Measurements from ENCODE around the gene PAX5. TPM values are rescaled to one million over a fixed set of nuclear protein-coding genes. Genes with fewer than 3 reads are reported as not detected.

The PAX5 gene
- total RNA-seq, 3 donors from 2014 or later = 1.2 to 8.6 (median 1.7) TPM

DNA sequence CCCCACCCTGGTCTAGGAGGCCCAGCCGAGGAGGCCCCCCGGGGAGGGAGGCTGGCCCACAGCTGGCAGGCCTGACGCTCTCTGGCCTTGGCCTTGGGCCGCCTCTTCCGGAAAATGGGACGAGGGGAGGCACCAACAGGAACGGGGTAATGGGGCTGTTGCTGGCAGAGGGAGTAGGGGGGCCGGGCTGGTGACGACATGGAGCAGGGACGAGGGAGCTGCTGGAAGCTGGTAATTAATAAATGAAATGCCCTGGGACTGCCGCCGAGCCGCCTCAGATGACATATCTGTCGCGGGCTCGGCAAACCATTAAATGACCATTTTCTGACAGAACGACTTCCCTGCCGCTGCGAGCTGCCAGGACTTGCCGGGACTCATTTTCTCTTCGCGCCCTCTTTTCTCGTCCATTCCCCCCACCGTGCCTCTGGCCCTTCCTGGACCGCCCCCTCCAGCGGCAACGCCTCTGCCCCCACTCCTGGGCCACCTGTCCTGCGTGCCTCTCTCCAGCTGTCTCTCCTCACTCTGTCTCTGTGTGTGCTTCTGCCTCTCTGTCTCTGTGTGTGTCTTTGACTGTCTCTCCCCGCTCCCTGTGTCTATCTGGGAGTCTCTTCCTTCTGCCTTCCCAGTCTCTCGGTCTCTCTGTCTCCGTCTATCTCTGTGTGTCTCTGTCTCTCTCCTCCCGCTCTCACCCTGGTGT is 215.7 kb downstream of the PAX5 start:
- Mint-ChIP-seq H3K4me1 (ENCODE audit: low read depth) (no peaks in the 10 kb centered on the region), H3K9me3 (no peaks in the 10 kb centered on the region), H3K27me3 (ENCODE audit: low read depth) (peaks cover 41% of the 10 kb centered on the region), H3K36me3 (ENCODE audit: insufficient read depth) (no peaks in the 10 kb centered on the region), H3K4me3 (no peak overlapping the region)
- ATAC-seq (no peak), DNase-seq (no peak)

DNA sequence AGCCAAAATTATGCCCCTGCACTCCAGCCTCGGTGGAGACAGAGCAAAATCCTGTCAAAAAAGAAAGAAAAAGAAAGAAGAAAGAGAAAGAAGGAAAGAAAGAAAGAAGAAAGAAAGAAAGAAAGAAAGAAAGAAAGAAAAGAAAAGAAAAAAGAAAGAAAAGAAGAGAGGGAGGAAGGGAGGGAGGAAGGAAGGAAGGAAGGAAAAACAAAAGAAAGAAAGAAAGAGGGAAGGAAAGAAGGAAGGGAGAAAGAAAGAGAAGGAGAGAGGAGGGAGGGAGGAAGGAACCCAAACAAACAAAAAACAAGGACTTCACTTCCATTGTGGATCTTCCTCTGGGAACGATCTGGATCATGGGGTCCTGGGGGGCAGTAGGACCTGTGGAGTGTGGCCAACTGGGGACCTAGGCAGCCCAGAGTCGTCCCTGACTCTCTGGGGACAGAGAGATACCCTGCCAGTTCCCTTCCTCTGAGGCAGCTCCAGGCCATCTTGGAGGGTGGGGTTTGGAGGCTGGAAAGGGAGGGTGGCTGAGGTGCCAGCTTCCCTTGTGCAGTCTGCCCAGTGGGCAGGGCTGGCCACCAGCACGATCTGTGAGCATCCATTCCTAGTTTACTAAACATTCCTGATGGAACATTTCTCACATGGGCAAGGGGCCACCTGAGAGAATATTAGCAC is 216.8 kb downstream of the PAX5 start:
- ATAC-seq = no peak
- H3K27me3 Mint-ChIP-seq (ENCODE audit: low read depth) = peaks cover 42% of the 10 kb centered on the region

DNA sequence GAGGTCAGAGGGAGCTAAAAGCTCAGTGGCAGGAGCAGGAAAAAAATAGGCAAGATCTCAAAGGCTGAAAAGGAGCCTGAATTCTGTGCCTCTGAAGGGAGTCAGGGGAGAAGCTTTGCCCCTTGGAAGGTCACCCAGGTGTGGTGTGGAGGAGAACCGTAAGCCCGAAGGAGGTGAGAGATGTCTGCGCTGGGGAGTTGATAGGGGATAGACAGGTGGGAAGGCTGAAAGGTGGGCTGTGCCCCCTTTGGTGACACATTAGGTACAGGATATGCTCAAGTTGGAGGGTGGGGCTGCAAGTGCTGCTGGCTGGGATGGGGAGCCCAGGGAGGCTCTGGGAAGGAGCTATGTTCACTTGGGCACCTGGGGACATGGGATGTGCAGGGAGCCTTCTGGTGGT is 217.7 kb downstream of the PAX5 start:
- Mint-ChIP-seq H3K36me3 (ENCODE audit: insufficient read depth) (no peaks in the 10 kb centered on the region), H3K27me3 (ENCODE audit: low read depth) (peaks cover 42% of the 10 kb centered on the region), H3K4me1 (ENCODE audit: low read depth) (no peaks in the 10 kb centered on the region), H3K4me3 (no peak overlapping the region), H3K9me3 (no peaks in the 10 kb centered on the region)
- DNase-seq (no peak), ATAC-seq (no peak)

More for the DNA sequence above, 216.8 kb downstream of the PAX5 start:
- Mint-ChIP-seq H3K9me3 (no peaks in the 10 kb centered on the region), H3K4me3 (no peak overlapping the region), H3K36me3 (ENCODE audit: insufficient read depth) (no peaks in the 10 kb centered on the region), H3K4me1 (ENCODE audit: low read depth) (no peaks in the 10 kb centered on the region)
- DNase-seq = no peak

DNA sequence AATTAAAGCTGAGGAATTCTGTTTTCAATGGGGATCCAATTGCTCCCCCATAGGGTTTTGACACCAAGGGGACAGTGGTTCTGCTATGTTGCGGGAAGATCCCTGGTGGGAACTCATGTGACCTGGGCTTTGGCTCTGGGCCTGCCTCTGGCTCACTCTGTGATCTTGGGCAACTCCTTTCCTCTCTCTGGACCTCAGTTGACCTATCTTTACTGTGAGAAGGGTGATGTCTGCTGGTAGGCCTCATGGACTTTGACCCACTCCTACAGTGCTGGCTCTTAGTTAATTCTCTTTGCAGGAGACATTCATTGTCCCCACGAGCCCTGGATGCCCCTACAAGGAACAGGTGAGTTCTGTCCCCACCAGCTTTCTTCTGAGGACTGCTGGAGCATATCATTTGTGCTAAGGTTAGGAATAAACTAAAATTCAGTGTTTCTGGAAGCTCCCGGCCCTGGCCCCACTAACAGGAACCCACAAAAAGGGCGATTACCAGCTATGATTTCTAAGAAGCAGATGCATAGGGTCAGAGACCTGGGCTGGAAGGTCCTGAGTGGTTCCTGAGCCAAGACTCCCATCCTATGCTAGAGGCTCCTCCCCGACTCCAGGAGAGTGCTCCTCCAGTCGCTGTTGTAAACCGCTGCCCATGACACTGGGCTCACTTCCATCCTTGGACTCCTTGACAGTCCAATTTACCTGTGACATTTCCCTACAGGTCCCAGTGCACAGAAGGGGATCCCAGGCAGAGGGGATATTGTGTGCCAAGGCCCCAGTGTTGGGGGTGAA is 218.3 kb downstream of the PAX5 start:
- Mint-ChIP-seq H3K4me3 (no peak overlapping the region), H3K27me3 (ENCODE audit: low read depth) (peaks cover 42% of the 10 kb centered on the region), H3K36me3 (ENCODE audit: insufficient read depth) (no peaks in the 10 kb centered on the region), H3K4me1 (ENCODE audit: low read depth) (no peaks in the 10 kb centered on the region), H3K9me3 (no peaks in the 10 kb centered on the region)
- DNase-seq = no peak
- ATAC-seq = no peak

- DNase-seq (no peak), ATAC-seq (no peak)
- H3K9me3 Mint-ChIP-seq = no peaks in the 10 kb centered on the region
- no peaks in the 10 kb centered on the region for H3K4me1 Mint-ChIP-seq (ENCODE audit: low read depth)
- peaks cover 36% of the 10 kb centered on the region for H3K27me3 Mint-ChIP-seq (ENCODE audit: low read depth)
- H3K4me3 Mint-ChIP-seq = no peak overlapping the region
- H3K36me3 Mint-ChIP-seq (ENCODE audit: insufficient read depth) = no peaks in the 10 kb centered on the region
Measured at GRCh38 chr9:36815023-36815422, 219.0 kb downstream of the PAX5 start.

- no peaks in the 10 kb centered on the region for H3K9me3 Mint-ChIP-seq
- H3K36me3 Mint-ChIP-seq (ENCODE audit: insufficient read depth) = no peaks in the 10 kb centered on the region
- H3K27me3 Mint-ChIP-seq (ENCODE audit: low read depth) = peaks cover 21% of the 10 kb centered on the region
- no peak for DNase-seq
- no peak overlapping the region for H3K4me3 Mint-ChIP-seq
- H3K4me1 Mint-ChIP-seq (ENCODE audit: low read depth) = no peaks in the 10 kb centered on the region
- ATAC-seq = no peak
Measured at GRCh38 chr9:36813154-36813553, 220.9 kb downstream of the PAX5 start.

DNA sequence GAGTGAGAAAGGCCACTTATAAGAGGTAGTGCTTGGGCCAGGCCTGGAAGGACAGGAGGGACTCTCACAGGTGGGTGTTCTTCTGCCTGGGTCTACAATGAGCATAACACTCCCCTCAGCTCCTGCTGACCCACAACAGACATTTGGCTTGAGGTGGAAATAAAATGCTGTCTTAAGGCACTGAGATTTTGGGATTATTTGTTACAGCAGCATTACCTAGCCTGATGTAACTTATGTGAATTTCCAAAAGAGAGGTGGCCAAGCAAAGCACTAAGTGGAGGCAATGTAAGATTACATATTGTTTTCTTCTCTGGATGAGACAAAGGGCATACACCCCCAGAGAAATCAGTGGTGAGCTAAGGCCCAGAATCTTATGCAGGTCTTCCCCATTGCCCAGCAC is 221.5 kb downstream of the PAX5 start:
- Mint-ChIP-seq H3K4me3 (no peak overlapping the region), H3K4me1 (ENCODE audit: low read depth) (no peaks in the 10 kb centered on the region), H3K36me3 (ENCODE audit: insufficient read depth) (no peaks in the 10 kb centered on the region), H3K9me3 (no peaks in the 10 kb centered on the region), H3K27me3 (ENCODE audit: low read depth) (peaks cover 19% of the 10 kb centered on the region)
- ATAC-seq = no peak
- no peak for DNase-seq

GRCh38 chr9:36808251-36808650 is 225.8 kb downstream of the PAX5 start:
- H3K4me1 Mint-ChIP-seq (ENCODE audit: low read depth) = no peaks in the 10 kb centered on the region
- no peak for ATAC-seq
- H3K27me3 Mint-ChIP-seq (ENCODE audit: low read depth) = peaks cover 2% of the 10 kb centered on the region
- no peak for DNase-seq
- no peaks in the 10 kb centered on the region for H3K9me3 Mint-ChIP-seq
- H3K4me3 Mint-ChIP-seq = no peak overlapping the region
- H3K36me3 Mint-ChIP-seq (ENCODE audit: insufficient read depth) = no peaks in the 10 kb centered on the region

DNA sequence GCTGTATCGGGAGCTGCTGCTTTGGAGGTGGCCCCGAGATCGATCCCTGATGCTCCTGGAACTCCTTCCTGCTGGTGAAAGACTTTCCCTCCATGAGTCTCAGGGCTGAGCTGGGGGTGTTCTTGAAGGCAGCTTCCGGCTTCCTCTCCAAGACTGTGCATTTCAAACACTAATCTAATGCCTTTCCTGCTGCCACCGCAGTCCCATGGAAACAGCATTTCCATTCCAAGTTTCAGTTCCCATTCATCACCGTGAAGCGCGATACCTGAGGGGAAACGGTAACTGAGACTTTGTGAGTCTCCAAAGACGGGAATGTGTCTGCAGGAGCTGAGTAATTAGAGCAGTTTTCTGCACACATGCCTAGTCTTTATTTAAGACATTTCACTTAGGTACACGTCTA is 230.1 kb downstream of the PAX5 start:
- no peak overlapping the region for H3K4me3 Mint-ChIP-seq
- H3K4me1 Mint-ChIP-seq (ENCODE audit: low read depth) = no peaks in the 10 kb centered on the region

GRCh38 chr9:36802201-36802920 is 231.7 kb downstream of the PAX5 start:
- ATAC-seq (no peak), DNase-seq (no peak)
- H3K4me3 Mint-ChIP-seq = no peak overlapping the region
- H3K4me1 Mint-ChIP-seq (ENCODE audit: low read depth) = no peaks in the 10 kb centered on the region
- no peaks in the 10 kb centered on the region for H3K36me3 Mint-ChIP-seq (ENCODE audit: insufficient read depth)
- peaks cover 12% of the 10 kb centered on the region for H3K27me3 Mint-ChIP-seq (ENCODE audit: low read depth)
- H3K9me3 Mint-ChIP-seq = no peaks in the 10 kb centered on the region

More for the DNA sequence above, 230.1 kb downstream of the PAX5 start:
- Mint-ChIP-seq H3K36me3 (ENCODE audit: insufficient read depth) (no peaks in the 10 kb centered on the region), H3K27me3 (ENCODE audit: low read depth) (peaks cover 12% of the 10 kb centered on the region), H3K9me3 (no peaks in the 10 kb centered on the region)
- ATAC-seq (no peak), DNase-seq (no peak)

DNA sequence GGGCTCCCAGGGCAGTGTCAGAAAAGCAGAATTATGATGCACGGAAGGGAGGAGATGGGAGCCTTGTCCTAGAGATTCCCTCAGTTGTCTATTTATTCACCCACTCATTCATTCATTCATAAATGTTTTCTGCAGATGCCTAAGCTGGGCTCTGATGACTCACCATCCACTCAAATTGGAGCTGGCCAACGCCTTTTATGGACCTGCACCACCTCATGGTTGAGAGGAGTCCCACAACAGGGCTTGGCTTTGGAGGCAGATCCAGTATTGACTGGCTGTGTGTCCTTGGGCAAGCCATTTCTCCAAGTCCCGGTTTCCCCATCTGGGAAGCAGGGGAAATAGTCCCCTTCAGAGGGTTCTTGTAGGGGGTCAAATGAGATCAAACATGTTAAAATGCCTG is 233.6 kb downstream of the PAX5 start:
- peaks cover 12% of the 10 kb centered on the region for H3K27me3 Mint-ChIP-seq (ENCODE audit: low read depth)
- H3K9me3 Mint-ChIP-seq = no peaks in the 10 kb centered on the region
- no peak overlapping the region for H3K4me3 Mint-ChIP-seq
- no peak for DNase-seq
- no peak for ATAC-seq
- no peaks in the 10 kb centered on the region for H3K36me3 Mint-ChIP-seq (ENCODE audit: insufficient read depth)
- H3K4me1 Mint-ChIP-seq (ENCODE audit: low read depth) = no peaks in the 10 kb centered on the region

- Mint-ChIP-seq H3K27me3 (ENCODE audit: low read depth) (peaks cover 12% of the 10 kb centered on the region), H3K36me3 (ENCODE audit: insufficient read depth) (no peaks in the 10 kb centered on the region), H3K9me3 (peaks cover 5% of the 10 kb centered on the region), H3K4me3 (no peak overlapping the region), H3K4me1 (ENCODE audit: low read depth) (no peaks in the 10 kb centered on the region)
- ATAC-seq (no peak), DNase-seq (no peak)
Measured at GRCh38 chr9:36798350-36799065, 235.6 kb downstream of the PAX5 start.

DNA sequence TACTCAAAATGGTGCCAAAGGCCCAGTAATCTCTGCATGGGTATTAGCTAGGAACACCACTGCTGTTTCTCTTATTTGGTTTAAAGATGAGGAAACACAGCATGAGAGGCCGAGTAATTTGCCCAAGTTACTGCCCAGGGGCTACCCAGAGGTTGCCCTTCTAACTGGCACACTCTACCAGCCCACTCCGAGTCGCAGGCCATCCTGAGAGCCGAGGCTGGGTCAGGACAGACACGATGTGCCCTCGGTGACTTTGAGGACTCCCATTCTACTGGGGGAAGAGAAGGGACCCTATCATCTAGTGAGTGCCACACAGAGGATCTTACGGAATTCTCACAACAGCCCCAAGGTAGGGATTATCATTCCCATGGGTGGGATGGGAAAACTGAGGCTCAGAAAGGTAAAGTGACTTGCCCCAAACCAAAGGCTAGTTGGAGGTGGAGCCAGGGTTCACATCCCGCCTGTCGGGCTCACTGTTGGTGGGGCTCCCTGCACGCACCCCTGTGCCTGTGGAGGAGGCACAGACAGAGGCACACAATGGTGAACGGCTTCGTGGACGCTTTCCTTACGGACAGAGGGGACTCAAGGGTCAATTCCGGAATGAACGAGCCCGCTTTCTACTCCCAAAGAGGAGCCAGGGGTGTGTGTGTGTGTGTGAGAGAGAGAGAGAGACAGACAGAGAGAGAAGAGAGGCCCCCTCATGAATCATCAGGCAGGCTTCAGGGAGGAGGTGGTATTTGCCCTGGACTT is 236.4 kb downstream of the PAX5 start:
- Mint-ChIP-seq H3K9me3 (peaks cover 12% of the 10 kb centered on the region), H3K36me3 (ENCODE audit: insufficient read depth) (no peaks in the 10 kb centered on the region), H3K4me1 (ENCODE audit: low read depth) (no peaks in the 10 kb centered on the region), H3K4me3 (no peak overlapping the region), H3K27me3 (ENCODE audit: low read depth) (peaks cover 8% of the 10 kb centered on the region)
- no peak for ATAC-seq
- no peak for DNase-seq

All from activated T-cell treated with anti-CD3 and anti-CD28 coated beads, Interleukin-2, amount 50 U/mL, for 4 hours (primary cell).